Measurements from ENCODE around the gene SRPK3.

DNA sequence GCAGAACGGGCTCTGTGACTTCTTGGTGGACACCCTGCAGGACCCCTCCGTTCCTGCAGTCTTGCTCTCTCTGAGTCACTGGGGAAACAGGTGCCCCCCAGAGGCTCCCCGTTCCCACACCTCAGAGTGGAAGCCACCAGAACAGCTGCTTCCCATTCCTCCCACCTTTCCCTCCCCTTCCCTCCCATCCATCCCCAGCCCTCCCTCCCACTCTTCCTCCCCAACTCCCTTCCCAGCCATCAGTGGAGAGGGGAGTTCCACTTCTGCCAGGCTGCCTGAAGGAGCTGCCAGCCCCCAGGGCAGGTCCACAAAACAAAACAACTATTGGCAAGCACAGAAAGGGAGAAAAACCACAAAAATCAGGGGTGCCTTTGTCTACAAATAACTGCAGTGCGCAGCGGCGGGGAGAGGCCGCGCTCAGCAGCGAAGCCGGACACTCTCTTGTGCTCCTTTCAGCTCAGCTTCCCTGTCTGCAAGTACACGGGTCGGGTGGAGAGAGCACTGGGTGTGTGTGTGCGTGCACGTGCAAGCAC, 21.7 kb downstream of the SRPK3 start:
- TF ChIP-seq, protein P1, sequence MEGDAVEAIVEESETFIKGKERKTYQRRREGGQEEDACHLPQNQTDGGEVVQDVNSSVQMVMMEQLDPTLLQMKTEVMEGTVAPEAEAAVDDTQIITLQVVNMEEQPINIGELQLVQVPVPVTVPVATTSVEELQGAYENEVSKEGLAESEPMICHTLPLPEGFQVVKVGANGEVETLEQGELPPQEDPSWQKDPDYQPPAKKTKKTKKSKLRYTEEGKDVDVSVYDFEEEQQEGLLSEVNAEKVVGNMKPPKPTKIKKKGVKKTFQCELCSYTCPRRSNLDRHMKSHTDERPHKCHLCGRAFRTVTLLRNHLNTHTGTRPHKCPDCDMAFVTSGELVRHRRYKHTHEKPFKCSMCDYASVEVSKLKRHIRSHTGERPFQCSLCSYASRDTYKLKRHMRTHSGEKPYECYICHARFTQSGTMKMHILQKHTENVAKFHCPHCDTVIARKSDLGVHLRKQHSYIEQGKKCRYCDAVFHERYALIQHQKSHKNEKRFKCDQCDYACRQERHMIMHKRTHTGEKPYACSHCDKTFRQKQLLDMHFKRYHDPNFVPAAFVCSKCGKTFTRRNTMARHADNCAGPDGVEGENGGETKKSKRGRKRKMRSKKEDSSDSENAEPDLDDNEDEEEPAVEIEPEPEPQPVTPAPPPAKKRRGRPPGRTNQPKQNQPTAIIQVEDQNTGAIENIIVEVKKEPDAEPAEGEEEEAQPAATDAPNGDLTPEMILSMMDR (conservative IDR thresholded peaks at IDR 0.05; ENCODE audit: low read depth in 2 of 2): no peak
- no peak for TF ChIP-seq NANOG (IDR thresholded peaks at IDR 0.05; ENCODE audit: borderline replicate concordance)
- TF ChIP-seq POLR2AphosphoS5 (IDR thresholded peaks at IDR 0.05; ENCODE audit: low read depth): no peak
- TF ChIP-seq, protein P2, sequence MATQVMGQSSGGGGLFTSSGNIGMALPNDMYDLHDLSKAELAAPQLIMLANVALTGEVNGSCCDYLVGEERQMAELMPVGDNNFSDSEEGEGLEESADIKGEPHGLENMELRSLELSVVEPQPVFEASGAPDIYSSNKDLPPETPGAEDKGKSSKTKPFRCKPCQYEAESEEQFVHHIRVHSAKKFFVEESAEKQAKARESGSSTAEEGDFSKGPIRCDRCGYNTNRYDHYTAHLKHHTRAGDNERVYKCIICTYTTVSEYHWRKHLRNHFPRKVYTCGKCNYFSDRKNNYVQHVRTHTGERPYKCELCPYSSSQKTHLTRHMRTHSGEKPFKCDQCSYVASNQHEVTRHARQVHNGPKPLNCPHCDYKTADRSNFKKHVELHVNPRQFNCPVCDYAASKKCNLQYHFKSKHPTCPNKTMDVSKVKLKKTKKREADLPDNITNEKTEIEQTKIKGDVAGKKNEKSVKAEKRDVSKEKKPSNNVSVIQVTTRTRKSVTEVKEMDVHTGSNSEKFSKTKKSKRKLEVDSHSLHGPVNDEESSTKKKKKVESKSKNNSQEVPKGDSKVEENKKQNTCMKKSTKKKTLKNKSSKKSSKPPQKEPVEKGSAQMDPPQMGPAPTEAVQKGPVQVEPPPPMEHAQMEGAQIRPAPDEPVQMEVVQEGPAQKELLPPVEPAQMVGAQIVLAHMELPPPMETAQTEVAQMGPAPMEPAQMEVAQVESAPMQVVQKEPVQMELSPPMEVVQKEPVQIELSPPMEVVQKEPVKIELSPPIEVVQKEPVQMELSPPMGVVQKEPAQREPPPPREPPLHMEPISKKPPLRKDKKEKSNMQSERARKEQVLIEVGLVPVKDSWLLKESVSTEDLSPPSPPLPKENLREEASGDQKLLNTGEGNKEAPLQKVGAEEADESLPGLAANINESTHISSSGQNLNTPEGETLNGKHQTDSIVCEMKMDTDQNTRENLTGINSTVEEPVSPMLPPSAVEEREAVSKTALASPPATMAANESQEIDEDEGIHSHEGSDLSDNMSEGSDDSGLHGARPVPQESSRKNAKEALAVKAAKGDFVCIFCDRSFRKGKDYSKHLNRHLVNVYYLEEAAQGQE (IDR thresholded peaks at IDR 0.05; ENCODE audit: unreplicated experiment): no peak
- no peak for TF ChIP-seq EZH2 (IDR thresholded peaks at IDR 0.05; ENCODE audit: low read depth, unreplicated experiment)
- TF ChIP-seq ZNF331 (CRISPR knock-in tag; IDR thresholded peaks at IDR 0.05; ENCODE audit: low read depth): no peak
